Left cardiac atrium (tissue), 4 donors: ENCODE results near the gene HAVCR2. TPM values are rescaled to one million over a fixed set of nuclear protein-coding genes. Genes with fewer than 3 reads are reported as not detected.

ENCODE experiments used
- ATAC-seq, 2 donors: fragments of 200-7000 bp; cut with Tn5 transposase; one replicate each; pipeline ENCODE4 v1.9.1; 2020; ENCODE audit warnings: mild to moderate bottlenecking in 2 of 2, moderate library complexity in 2 of 2
- DNase-seq: peaks from one replicate; pipeline ENCODE4 v3.0.0-alpha.2; 2020
- intact Hi-C, 2 donors: fragments of 100-400 bp; cut with DNase I; formaldehyde crosslinking; loops; one replicate each; pipeline versions ENCODE4 v1.14.1 to v1.15.1; 2022 to 2023
- long read RNA-seq: library from polyadenylated mRNA; unstranded; transcript quantifications from one replicate; pipeline ENCODE4 v2.0.0, GENCODE V29; 2021
- total RNA-seq, 2 donors: library from RNA; stranded (reverse); fragmentation: NEBNext Ultra II Directional; extraction: Animal tissue kit (Norgen Biotek cat#: 25700); gene quantifications; one replicate each; pipeline ENCODE4 v1.2.1, GENCODE V29; 2021
- donor health status: DM: no; HTN: yes; CAD: no.
- donor health status: DM: no; HTN: yes; CAD: no; lungs with severe emphysema.
- donor health status: DM: yes; HTN: yes; CAD: no.
- donor health status: Dilated cardiomyopathy.

The HAVCR2 gene
- total RNA-seq: 10 to 100 TPM in 1 of 2 donors, 1 to 10 TPM in 1; 5.7 to 11.4 TPM
- long read RNA-seq, partial matches to known transcripts: 2 of 3 reads
- long read RNA-seq, other reads (novel, unspliced or antisense): 0 of 3 reads

DNA sequence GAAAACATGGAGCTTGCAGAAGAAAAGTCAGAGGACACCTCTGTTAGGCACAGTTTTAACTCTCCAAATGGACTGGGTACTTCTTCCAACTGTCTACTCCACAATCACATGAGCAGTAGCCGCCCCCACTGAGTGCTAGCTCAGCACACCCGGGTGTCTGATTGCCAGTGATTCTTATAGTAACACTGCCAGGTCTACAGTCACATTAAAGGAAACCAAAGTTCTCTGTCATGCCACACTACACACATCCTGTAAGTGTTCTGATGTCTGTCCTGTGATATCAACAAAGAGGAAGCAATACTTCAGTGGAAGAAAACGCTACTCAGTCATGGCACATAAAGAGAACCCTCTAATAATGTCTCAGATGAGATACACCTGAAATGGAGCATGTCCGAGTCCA lies at the start of gene HAVCR2:
TSS of gene HAVCR2 (minus strand) at position 69 of the 400 bp plus-strand sequence. CDS start at position 8, 61 bp downstream.
- peak; percentile 78 to 84 for ATAC-seq
- intact Hi-C loops: no loop called here
- no peak for DNase-seq

DNA sequence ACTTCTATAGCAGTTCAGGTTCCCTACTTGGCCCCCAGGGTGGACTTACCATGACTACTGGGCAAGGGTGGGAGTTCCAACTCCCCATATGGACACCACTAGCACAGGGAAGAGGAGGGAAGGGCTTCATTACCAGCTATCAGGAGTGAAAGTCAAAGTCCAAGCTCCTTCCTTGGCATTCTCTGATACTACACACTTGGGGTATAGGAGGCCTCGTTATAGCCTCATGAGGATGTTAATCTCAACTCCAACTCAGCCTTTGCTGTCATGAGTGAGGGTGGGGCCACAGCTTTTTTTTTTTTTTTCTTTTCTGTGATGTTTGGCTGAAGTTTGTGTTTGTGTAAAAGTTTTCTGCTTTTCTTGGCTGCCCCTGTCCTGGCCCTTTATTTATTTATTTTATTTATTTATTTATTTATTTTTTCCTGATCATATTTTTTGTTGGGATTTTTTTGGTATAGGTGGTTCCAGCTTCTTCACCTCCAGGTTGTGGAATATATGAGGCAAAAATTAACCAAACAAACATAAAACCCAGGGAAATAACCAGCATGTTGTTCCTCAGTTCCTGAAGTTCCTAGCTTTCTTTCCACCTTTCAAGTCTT lies 48.5 kb upstream of the HAVCR2 start:
- intact Hi-C loops: loop anchor here in 1 of 2 donors (10.0 kb wide), 1 partner anchor 97 kb away; no protein-coding TSS in a partner anchor
- ATAC-seq: no peak
- no peak for DNase-seq

DNA sequence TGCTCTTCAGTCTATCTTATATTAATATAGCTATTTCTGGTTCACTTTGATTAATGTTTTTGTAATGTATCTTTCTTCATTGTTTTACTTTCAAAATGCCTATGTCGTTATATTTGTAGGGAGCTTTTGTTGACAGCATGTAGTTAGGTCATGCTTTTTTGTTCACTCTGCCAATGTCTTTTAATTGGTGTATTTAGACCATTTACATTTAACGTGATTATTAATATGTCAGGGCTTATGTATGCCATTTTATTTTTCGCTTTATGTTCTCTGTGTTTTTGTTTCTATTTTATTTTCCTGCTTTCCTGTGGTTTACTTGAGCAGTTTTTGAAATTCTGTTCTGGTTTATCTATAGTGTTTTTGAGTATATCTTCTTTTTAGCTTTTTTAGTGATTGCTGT lies 46.5 kb upstream of the HAVCR2 start:
- ATAC-seq: no peak

DNA sequence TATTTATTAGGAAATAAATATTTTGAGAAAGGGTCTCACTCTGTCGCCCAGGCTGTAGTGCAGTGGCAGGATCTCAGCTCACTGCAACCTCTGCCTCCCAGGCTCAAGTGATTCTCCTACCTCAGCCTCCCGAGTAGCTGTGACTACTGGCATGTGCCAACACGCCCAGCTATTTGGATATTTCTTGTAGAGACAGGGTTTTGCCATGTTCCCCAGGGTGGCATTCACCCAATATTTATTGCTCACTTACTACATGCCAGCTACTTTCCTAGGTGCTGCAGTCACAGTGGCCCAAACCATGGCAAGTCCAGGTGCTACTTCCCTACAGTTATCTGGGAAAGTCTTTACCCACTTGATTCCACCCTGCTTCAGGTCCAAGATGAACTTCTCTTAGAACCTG lies 42.2 kb upstream of the HAVCR2 start:
- ATAC-seq (no peak), DNase-seq (no peak)
- intact Hi-C loops: loop anchor here in 1 of 2 donors (10.0 kb wide), 1 partner anchor 104 kb away; no protein-coding TSS in a partner anchor

More for the DNA sequence above, 46.5 kb upstream of the HAVCR2 start:
- no peak for DNase-seq
- intact Hi-C loops: loop anchor here in 1 of 2 donors (10.0 kb wide), 1 partner anchor 100 kb away; no protein-coding TSS in a partner anchor

DNA sequence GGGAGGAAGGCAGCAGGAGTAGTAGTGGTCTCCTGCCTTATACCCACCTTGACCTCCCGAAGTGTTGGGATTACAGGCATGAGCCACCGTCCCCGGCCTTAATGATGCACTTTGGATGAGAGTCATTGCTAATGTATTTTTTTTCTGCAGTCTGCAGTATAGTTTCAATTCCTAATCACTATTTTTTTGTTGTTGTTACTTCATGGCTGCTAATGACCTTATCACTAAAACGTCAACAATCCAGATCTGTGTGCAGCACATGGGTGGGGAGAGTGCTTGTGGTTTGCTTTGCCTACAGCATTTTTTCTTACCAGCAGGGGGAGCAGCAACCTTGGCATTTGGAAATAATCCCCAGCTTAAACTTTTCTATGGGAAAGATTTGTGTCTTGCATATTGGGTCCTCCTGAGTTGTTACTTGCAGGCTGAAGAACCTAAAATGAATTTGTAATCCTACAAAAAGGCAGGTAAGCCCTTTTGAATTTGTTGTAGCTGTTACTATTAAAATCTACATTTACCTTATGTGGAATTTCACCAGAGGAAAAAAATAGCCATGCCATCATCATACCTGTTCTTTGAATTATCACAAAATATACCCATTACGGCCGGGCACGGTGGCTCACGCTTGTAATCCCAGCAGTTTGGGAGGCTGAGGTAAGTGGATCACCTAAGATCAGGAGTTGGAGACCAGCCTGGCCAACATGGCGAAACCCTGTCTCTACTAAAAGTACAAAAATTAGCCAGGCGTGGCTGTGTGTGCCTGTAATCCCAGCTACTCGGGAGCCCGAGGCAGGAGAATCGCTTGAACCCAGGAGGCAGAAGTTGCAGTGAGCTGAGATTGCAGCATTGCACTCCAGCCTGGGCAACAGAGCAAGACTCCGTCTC lies 40.1 kb upstream of the HAVCR2 start:
- peak; percentile 85 to 87 for ATAC-seq
- DNase-seq: peak; percentile 57

DNA sequence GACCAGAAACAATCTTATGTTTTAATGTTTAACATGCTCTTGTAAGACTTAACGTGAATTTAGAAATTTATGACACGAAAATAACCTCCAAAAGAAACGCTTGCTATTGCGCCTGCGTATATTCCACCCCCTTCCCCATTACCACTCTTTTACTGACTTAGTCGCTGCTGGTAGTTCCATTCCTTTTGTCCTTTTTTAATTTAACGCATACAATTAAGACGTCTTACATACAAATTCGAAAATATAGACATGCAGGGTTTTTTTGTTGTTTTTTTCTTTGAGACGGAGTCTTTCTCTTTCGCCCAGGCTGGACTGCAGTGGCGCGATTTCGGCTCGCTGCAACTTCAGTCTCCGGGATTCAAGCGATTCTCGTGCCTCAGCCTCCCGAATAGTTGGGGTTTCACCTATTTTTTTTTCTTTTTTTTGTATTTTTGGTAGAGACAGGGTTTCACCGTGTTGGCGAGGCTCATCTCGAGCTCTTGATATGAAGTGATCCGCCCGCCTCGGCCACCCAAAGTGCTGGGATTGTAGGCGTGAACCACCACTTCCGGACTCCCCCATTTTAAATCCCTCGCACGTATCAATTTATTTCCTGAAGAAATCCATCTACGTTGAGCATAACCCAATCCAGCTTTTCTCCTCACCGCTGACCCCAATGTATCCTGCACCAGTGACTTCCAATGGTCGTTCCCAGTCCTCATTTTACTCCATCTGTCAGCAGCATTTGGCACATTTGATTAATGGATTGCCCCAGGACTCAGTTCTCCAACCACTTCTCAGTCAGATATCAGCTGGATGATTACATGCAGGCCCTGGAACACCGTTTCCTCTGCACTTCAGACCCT lies 34.5 kb upstream of the HAVCR2 start:
- DNase-seq (peak; percentile 61), ATAC-seq (peak; percentile 47 to 65)
- intact Hi-C loops: no loop called here

More for the DNA sequence above, 40.1 kb upstream of the HAVCR2 start:
- intact Hi-C loops: loop anchor here (2.0 to 5.0 kb wide), 3 partner anchors 103 to 164 kb away; no protein-coding TSS in a partner anchor

DNA sequence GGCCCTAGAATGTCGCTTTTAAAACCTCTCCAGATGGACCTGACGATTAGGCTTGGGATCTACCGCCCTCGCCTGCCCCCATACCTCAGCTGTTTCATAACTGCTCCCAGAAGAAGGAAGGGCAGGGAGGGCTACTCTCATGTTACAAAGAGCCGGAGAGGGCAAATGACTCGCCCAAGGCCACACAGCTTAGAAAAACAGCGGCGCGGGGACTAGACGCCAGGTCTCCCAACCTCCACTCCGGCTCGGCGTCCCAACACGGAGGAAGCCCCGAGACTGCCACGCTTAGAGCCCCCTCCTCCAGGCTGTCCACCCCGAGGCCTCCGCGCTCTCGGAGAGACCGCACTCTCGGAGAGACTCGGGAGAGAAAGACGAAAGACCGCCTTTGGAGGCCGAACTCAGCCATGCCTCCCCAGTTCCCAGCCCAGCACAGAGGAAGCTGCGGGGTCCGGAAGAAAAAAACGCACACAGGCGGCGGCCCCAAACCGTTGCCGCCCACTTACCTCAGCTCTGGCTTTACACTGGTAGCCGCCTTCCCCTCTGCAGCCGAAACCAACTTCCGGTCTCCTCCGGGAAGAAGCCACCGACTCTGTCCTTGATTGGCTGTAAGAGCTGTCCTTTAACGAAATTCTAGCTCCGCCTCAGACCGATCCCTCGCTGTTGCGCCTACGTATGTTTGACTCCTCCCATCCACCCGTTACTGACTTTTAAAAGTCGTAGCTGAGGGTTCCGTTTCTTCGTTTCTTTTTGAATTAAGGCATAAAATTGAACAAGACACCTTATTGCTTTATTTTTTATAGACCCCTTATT lies 33.7 kb upstream of the HAVCR2 start, which contains the start of gene MED7:
TSS of gene MED7 (minus strand) at position 549 of the 810 bp plus-strand sequence. CDS start 3,434 bp downstream, outside the sequence.
- intact Hi-C loops: no loop called here
- ATAC-seq (peak; percentile 99), DNase-seq (peak; percentile 93)

DNA sequence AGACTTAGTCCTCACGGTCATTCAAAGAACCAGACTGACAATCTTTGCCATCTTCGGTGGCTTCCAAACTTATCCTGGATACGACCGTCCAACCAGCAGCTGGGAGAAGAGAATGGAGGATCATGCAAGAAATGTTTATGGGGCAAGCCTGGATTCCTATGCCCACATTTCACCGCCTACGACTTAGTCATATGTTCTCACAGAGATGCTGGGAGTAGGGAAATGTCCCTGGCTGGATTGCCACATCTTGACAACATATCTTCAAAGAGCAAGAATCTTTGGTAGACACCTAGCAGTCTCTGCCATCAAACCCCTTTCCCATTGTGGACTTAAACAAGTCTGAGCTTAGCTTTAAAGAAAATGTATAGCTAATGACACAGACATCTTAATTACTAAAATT lies 28.8 kb upstream of the HAVCR2 start:
- intact Hi-C loops: no loop called here
- ATAC-seq (no peak), DNase-seq (no peak)

DNA sequence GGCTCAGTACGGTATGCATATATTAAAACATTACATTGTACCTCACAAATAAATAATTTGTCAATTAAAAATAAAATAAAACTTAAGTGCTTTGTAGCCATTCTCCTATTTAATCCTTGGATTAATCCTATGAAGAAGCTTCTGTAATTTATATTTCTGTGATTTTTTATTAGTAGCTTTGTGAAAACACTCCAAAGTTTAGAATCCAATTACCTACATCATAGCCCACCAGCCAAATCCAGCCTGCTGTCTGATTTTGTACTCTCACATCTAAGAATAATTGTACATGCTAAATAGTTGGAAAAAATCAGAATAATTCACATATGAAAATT lies 23.4 kb upstream of the HAVCR2 start:
- no peak for ATAC-seq
- no peak for DNase-seq
- intact Hi-C loops: no loop called here

DNA sequence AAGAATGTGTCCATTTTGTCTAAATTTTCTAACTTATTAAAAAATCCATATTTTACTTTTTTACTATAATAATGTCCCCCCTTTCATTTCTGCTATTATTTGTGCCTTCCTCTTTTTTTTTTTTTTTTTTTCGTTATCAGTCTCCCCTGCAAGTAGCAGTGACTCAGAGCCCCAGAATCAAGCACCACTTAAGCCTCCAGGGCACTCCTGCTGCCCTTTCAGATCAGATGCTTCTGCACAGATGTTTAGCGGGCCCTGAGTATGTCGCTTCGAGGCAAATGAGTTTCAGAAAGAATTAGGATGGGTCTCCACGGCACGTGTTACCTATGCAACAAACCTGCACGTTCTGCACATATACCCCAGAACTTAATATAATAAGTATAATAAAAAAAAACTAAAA lies 22.1 kb upstream of the HAVCR2 start:
- intact Hi-C loops: no loop called here
- DNase-seq: no peak
- ATAC-seq: peak in 1 of 2 donors; percentile 83

DNA sequence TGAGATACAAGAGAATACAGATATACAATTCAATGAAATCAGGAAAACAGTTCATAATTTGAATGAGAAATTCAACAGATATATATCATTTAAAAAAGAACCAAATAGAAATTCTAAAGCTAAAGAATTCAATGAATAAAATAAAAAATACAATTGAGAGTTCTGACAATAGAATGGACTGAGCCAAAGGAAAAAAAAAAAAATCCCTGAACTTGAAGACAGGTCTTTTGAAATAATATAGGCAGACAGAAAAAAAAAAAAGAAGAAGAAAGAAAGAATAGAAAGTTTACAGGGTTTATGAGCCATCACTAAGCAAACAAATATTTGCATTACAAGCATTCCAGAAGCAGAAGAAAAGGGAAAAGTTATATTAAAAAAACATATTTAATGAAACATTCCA lies 12.9 kb upstream of the HAVCR2 start:
- DNase-seq (no peak), ATAC-seq (no peak)
- intact Hi-C loops: no loop called here

DNA sequence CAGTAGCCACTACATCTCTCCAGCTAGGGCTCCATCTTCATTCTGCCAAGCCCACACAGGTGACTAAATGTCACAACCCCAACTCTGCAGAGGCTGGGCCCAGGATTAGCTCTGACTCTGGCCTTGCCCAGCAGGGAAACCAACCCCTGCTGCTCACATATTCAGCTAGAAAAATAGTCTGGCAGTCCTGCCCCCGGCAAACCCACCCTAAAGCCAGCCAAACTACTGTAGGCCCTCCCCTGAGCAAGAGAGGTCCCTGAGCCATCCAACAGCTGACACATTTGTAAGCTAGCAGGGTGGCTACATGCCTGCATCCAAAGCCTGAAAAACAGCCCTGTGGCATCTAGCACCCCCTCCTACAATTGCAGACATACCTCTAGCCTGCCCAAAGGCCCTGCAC lies 11.3 kb upstream of the HAVCR2 start:
- intact Hi-C loops: no loop called here
- no peak for ATAC-seq

DNA sequence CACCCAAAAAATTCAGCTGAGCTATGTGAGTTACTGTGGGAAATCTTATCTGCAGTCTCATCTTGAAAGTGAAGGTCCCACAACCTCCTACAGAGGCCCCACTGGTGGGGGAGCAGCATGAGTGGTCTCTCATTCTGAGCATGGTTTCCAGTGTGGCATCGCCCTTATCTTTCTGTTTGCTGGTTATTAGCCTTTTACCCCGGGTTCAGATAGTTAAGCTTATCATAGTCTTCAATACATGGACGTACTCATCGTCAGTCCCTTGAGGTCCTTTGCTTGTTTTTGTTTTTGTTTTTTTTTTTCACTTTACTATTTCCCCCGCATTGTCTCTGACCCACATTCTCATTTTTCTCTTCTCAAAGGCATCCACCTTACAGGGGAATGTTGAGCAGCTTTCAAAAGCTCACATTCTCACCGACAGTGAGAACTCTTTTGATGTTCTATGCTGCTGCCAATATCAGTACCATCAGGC lies 7.7 kb upstream of the HAVCR2 start:
- DNase-seq (no peak), ATAC-seq (no peak)
- intact Hi-C loops: no loop called here

More for the DNA sequence above, 11.3 kb upstream of the HAVCR2 start:
- DNase-seq: no peak

DNA sequence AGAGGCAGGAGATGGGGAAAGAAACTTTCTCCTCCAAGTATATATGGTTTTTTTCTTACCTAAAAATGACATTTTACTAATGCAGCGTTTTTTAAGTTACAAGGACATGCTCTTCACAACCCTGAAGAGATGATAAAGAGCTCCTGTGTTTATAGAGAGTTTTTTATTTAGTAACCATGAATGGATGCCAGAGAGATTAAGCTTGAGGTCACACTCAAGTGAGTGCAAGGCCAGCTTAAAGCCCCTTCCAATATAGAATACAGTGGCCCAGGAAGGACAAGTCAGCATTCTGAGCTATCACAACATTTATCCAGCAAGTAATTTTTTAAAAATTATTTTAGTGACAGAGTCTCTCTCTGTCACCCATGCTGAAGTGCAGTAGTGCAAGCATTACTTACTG lies 6.7 kb upstream of the HAVCR2 start:
- DNase-seq (no peak), ATAC-seq (peak; percentile 65 to 67)
- intact Hi-C loops: no loop called here

DNA sequence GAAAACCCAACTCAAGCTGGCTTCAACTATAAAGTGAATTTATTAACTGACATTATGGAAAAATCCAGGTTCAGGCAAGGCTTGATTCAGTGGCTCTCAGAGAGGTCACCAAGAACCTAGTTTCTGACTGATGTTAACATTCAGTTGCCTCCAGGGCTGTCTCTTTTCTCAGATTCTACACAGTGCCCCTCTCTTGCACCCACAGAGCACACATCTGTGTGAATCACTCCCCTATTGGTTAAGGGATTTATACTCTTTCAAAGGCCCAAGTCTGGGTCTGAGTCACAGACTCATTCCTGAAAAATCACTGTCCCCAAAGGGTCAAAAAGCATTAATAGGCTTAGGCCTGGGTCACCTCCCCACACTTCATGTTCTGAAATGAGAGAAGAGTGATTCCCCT lies 6.2 kb upstream of the HAVCR2 start:
- ATAC-seq (no peak), DNase-seq (no peak)
- intact Hi-C loops: no loop called here

DNA sequence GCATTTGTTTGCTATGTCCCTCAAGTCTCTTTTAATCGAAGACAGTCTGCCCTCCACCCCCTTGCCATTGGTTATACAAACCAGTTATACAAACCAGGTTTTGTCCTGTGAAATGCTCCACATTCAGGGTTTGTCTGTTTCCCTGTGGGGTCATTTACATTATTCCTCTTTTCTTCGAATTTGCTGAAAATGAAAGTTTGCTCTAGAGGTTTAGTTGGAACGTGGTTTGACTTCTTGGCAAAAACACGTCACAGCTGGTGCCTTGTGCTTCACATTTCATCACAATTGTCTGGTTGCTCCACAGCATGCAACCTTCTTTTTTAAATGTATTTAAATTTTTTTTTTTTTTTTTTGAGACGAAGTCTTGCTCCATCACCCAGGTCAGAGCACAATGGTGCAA lies 4.2 kb upstream of the HAVCR2 start:
- intact Hi-C loops: no loop called here
- no peak for DNase-seq
- peak in 1 of 2 donors; percentile 41 for ATAC-seq

DNA sequence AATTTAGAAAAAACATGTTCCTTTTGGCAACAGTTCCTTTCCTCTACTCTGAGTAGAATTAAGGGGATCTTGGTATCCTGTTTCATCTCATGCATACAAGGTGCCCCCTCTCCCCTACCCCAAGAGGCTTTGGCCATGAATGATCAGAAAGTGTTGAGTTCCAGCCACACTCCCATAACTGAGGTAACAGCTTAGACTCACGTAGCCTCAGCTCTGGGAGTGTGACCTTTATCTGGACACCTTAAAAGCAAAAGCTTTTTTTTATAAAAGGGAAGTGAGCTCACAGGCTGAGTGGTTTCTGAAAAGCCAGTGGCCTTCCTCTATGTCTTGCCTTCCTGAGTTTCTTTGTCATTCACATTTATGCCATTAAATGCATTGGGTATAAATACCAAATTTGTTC lies 900 bp upstream of the HAVCR2 start:
- intact Hi-C loops: no loop called here
- DNase-seq: no peak
- ATAC-seq: peak in 1 of 2 donors; percentile 60

DNA sequence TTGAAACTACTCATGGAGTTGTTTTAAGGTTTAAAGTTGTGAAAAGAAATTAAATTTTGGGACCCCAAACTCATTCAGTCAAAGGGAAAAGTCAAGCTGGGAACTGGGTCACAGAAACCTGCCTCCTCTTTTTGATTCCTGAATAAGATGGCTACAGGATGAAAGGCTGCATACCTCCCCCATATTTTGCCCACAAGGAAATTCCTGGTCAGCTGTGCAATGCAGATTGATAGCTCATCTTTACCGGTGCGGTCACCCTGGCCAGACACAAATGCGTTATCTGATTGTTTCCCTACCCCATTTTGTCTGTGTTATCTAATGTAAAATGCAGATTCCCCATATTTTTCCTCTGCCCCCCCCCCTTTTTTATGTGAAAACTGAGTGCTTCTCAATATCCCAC lies 1.3 kb downstream of the HAVCR2 start:
- no peak for ATAC-seq
- no peak for DNase-seq
- intact Hi-C loops: no loop called here
